ENCODE measurements around the gene CARD6.

CARD6 gene

DNA sequence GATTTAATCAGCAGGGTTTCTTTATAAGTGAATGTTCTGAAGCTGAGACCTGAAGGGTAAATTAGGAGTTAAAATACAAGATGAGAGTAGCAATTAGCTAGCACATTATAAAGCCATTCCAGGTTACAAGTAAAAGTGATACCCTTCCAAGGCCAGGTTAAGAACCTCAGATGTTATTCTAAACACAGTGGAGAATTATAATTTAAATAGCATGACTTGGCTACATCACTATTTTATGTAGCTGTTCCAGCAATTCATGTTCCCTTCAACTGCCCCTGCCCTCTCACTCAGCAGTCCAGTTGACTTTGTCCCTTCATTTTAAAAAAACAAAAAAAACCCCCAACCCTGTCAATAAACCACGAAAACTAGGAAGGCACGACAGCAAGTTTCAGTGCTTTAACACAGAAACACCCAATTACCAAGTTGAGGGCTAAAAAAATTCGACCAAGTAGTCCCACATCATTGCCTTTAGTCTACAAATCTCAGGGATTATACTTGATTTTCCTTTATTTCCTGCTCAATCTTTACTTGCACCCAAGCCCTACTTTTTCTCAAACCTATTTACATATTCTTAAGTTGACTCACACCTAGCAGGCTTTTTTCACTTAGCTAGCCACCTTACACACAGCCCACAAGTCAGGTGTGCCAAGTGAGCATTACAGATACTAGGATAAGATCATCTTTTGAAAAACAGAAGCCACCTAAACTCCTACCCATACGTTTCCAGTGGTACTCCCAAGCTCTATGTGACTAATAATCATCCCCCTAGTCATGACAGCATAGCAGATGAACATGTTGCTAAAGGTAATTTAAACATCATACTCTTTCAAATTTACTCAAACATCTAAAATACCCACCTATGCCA, 9.6 kb upstream of the CARD6 start:
- TF ChIP-seq CTCF (IDR thresholded peaks at IDR 0.05; ENCODE audit: insufficient read depth, low read depth, low read length, missing control alignments): no peak
- peak; percentile 49 for DNase-seq (ENCODE audit: low read depth)
- no peak overlapping the region for H3K4me3 ChIP-seq (ENCODE audit: low read depth, low read length)

DNA sequence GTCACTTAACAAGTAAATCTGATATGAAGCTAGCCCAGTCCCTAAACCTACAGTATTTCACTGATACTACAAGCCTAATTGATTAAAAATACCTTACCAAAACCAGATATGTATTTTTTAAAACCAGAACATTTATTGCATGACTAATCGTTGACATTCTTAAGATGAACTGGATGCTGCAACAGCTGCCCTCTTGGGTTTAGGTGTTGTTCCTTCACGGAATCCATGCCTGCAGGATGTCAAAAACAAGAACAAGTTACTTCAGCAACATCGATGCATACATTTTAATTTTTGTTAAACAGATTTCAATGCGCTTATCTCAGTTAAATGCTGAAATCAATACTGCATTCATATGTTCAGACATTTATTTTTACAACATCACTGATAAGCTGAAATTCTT, 8.8 kb upstream of the CARD6 start:
- no peak for DNase-seq (ENCODE audit: low read depth)
- no peak for TF ChIP-seq CTCF (IDR thresholded peaks at IDR 0.05; ENCODE audit: insufficient read depth, low read depth, low read length, missing control alignments)
- peak overlapping the region; percentile 68 for H3K4me3 ChIP-seq (ENCODE audit: low read depth, low read length)

GRCh38 chr5:40833712-40834229, 7.4 kb upstream of the CARD6 start:
- DNase-seq (ENCODE audit: low read depth): no peak
- H3K4me3 ChIP-seq (ENCODE audit: low read depth, low read length): peak overlapping the region; percentile 68
- no peak for TF ChIP-seq CTCF (IDR thresholded peaks at IDR 0.05; ENCODE audit: insufficient read depth, low read depth, low read length, missing control alignments)

DNA sequence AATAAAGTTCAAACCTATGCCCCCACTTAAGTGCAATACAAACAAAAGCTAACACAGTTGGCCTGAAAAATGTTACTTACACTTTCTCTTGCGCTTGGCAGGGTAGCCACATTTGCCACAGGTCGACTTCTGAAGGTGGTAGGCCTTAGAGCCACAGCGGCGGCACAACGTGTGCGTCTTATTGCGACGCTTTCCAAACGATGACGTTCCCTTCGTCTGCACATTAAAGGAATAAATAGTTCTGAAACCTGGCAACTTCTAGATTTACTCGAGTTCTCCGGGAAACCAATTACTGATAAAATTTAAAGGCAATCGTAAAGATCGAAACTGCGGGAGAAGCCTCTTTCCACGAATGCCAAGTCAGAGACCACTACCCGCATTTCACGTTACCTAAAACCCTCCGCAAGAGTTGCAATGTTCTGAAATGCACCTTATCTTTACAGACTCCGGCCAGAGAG, 6.7 kb upstream of the CARD6 start:
- DNase-seq (ENCODE audit: low read depth): peak; percentile 69
- peak overlapping the region; percentile 68 for H3K4me3 ChIP-seq (ENCODE audit: low read depth, low read length)
- TF ChIP-seq CTCF (IDR thresholded peaks at IDR 0.05; ENCODE audit: insufficient read depth, low read depth, low read length, missing control alignments): no peak

DNA sequence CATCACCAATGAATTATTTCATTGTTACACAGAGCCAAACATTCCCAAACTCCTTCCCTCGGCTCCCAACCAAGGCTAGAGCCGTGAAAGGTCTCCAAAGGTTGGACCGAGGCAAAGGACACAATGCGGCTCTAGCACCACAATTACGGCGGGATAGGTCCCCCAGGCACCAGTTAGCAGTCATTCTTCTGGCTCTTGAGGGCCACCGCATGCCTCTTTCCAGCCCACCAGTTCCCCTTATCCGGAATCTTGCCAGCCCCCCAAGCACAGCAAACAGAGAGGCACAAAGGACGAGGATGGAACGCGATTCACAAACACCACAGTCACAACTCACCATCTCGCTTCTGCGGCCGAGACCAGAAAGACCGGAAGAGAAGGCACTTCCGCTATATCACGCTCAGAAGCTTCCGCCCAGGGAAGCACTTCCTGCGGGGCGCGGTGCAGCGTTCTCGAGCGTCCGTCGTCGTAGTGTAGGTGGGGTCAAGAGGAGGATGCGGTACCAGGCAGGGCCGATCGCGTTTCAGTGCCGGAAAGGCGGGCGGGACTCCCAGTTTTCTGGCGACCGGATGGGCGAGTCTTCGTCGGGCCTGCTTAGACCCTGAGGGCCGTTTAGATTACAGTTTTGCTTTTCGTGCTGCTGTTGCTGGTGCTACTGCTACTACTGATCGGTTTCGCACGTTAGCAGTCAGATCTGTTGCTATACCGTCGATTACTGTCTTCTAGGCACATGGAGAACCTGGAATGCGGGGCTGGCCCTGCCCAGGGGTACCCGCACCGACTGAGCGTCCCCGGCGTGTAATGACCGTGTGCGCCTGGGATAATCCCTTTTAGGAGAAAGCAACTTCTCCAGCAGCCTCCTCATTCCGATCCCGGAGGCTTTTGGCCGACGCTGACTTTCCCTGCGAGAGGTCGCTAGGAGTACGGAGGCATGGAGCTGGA, 6.0 kb upstream of the CARD6 start, which contains the start of gene RPL37:
RPL37 (minus strand) TSS at position 374 of the 939 bp plus-strand sequence; CDS start at position 337, 37 bp downstream.
- TF ChIP-seq CTCF (IDR thresholded peaks at IDR 0.05; ENCODE audit: insufficient read depth, low read depth, low read length, missing control alignments): no peak
- DNase-seq (ENCODE audit: low read depth): peak; percentile 99
- H3K4me3 ChIP-seq (ENCODE audit: low read depth, low read length): peak within 1 kb of the TSS; percentile 68

DNA sequence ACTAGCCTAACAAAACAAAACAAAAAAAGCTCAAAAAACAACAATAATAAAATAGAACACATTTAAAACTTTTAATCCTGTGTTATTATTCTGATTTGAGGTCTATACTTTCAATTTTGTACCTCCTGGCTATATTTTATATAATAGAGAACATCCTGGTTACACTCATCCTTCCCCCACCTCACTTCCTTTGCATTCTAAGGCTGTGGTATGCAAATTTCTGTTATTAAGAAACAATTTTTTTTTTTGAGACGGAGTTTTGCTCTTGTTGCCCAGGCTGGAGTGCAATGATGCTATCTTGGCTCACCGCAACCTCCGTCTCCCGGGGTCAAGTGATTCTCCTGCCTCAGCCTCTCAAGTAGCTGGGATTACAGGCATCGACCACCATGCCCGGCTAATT, 3.1 kb upstream of the CARD6 start:
- TF ChIP-seq CTCF (IDR thresholded peaks at IDR 0.05; ENCODE audit: insufficient read depth, low read depth, low read length, missing control alignments): no peak
- no peak for DNase-seq (ENCODE audit: low read depth)
- no peak overlapping the region for H3K4me3 ChIP-seq (ENCODE audit: low read depth, low read length)
